ENCODE results near the gene FARP1.

Gene FARP1

GRCh38 chr13:98490195-98490836 lies 347.4 kb downstream of the FARP1 start:
- in situ Hi-C loops (cut with MboI; ENCODE audit: low sequenced_read_pairs) = no loop called here

- in situ Hi-C loops (cut with MboI; ENCODE audit: low sequenced_read_pairs) = no loop called here
These were observed 348.0 kb downstream of the FARP1 start for GRCh38 chr13:98490866-98491265.

GRCh38 chr13:98492335-98493041 lies 349.6 kb downstream of the FARP1 start:
- in situ Hi-C loops (cut with MboI; ENCODE audit: low sequenced_read_pairs) = no loop called here

GRCh38 chr13:98493042-98493712 lies 350.3 kb downstream of the FARP1 start:
- in situ Hi-C loops (cut with MboI; ENCODE audit: low sequenced_read_pairs) = no loop called here

GRCh38 chr13:98494769-98495168 lies 351.9 kb downstream of the FARP1 start:
- in situ Hi-C loops (cut with MboI; ENCODE audit: low sequenced_read_pairs) = no loop called here

GRCh38 chr13:98495627-98496478 lies 353.0 kb downstream of the FARP1 start:
- in situ Hi-C loops (cut with MboI; ENCODE audit: low sequenced_read_pairs) = no loop called here

- in situ Hi-C loops (cut with MboI; ENCODE audit: low sequenced_read_pairs) = no loop called here
These were observed 353.5 kb downstream of the FARP1 start for GRCh38 chr13:98496479-98496791.

- in situ Hi-C loops (cut with MboI; ENCODE audit: low sequenced_read_pairs) = no loop called here
These were observed 354.1 kb downstream of the FARP1 start for GRCh38 chr13:98496966-98497365.

- in situ Hi-C loops (cut with MboI; ENCODE audit: low sequenced_read_pairs) = no loop called here
These were observed 358.1 kb downstream of the FARP1 start for GRCh38 chr13:98500963-98501421.

GRCh38 chr13:98503175-98504028 lies 360.5 kb downstream of the FARP1 start:
- in situ Hi-C loops (cut with MboI; ENCODE audit: low sequenced_read_pairs) = no loop called here

- in situ Hi-C loops (cut with MboI; ENCODE audit: low sequenced_read_pairs) = no loop called here
These were observed 361.1 kb downstream of the FARP1 start for GRCh38 chr13:98504029-98504351.

- in situ Hi-C loops (cut with MboI; ENCODE audit: low sequenced_read_pairs) = no loop called here
These were observed 361.6 kb downstream of the FARP1 start for GRCh38 chr13:98504371-98504963.

Measured in hTERT RPE-1 (cell line).